OCI-M2 (cell line): ENCODE measurements around the gene PDAP1.
"Not testable (repeated sequence)": the region's sequence is repeated elsewhere in the genome, so short reads cannot be mapped to it uniquely, and the experiment has no call there.

Source experiments
- DNase-seq: peaks from one replicate; lab custom pipeline; 2025; ENCODE audit not compliant: unreplicated experiment; lab: John Stamatoyannopoulos, UW

The PDAP1 gene

DNA sequence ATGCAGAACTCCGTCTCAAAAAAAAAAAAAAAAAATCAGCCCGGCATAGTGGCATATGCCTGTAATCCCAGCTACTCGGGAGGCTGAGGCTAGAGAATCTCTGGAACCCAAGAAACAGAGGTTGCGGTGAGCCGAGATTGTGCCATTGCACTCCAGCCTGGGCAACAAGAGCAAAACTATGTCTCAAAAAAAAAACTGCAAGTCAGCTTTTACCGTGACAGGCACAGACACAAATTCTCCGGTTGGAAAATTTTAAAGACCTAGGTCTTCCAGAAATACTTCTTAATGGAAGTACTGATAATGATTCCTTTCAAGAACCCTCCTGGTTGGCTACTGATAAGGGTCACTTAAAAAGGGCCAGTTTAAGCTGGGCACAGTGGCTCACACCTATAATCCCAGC lies 53.3 kb downstream of the PDAP1 start:
- DNase-seq, result no peak

DNA sequence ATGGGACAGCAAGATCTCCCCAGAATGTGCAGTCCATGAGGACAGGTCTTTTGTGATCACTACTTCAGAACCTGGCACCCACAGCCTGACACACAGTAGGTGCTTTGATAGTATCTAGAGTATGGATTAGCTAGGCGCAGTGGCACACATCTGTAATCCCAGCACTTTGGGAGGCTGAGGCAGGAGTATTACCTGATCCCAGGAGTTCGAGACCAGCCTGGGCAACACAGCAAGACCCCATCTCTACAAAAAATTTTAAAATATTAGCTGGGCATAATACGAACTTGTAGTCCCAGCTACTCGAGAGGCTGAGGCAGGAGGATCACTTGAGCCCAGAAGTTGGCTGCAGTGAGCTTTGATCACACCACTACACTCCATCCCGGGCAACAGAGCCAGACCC lies 56.1 kb downstream of the PDAP1 start:
- DNase-seq, result no peak

DNA sequence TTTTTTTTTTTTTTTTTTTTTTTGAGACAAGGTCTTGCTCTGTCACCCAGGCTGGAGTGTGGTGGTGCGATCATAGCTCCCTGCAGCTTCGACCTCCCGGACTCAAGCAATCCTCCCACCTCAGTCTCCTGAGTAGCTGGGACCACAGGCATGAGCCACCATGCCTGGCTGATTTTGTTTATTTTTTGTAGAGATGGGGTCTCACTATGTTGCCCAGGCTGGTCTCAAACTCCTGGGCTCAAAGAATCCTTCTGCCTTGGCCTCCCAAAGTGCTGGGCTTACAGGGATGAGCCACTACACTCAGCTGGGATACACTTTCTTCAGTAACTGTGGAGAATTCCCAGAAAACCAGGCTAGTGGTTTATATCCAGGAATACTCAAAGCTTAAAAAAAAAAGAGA lies 57.8 kb downstream of the PDAP1 start:
- DNase-seq, result not testable (repeated sequence)
